MM.1S (cell line): Measurements from ENCODE around the gene CCL26.

ENCODE experiments used
- CTCF ChIP-seq: fragments of 300-600 bp; sonication (generic); IDR thresholded peaks from 2 replicates; pipeline ENCODE4 v1.5.1; 2016; ENCODE audit warnings: antibody characterized with exemption, low read length, mixed read lengths
- EZH2 ChIP-seq: fragments of 300-600 bp; sonication (generic); optimal IDR thresholded peaks from 2 replicates; pipeline ENCODE3; 2017; ENCODE audit warnings: low read depth, mild to moderate bottlenecking, antibody characterized with exemption, low read length, mixed read lengths
- EZH2phosphoT487 ChIP-seq: fragments of 300-600 bp; sonication (generic); IDR thresholded peaks from 2 replicates; pipeline ENCODE4 v1.6.1; 2018; ENCODE audit warnings: antibody characterized with exemption, low read length

DNA sequence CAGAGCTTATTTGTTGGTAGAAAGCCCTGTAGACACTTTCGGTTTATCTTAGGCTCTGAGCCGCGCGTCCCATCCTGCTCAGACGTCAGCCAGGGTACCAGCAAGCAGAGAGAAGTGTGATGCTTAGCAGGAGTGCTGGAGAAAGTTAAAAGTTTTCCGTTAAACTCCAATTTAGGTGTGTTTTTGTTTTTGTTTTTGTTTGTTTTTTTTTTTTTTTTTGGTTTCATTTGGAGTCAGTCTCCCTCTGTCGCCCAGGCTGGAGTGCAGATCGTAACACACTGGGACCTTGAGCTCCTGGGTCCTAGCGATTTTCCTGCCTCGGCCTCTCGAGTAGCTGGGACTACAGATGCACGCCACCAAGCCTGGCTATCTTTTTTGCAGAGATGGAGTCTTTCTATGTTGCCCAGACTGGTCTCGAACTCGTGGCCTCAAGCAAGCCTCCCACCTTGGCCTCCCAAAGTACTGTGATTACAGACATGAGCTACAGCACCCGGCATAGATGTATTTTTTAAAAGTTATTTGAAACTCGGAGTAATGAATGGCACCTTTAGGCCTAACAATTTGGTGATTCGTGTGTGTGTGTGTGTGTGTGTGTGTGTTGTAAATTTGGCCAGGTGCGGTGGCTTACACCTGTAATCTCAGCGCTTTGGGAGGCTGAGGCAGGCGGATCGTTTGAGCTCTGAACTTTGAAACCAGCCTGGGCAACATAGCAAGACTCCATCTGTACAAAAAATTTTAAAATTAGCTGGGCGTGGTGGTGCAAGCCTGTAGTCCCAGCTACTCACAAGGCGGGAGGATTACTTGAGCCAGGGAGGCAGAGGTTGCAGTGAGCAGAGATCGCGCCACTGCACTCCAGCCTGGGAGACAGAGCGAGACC is 32.0 kb downstream of the CCL26 start:
- TF ChIP-seq CTCF (no peak), EZH2 (no peak), EZH2phosphoT487 (no peak)
